Kidney capillary endothelial cell (primary cell): ENCODE data around the gene E2F2.

Experiments used
- DNase-seq: peaks from one replicate; pipeline ENCODE4 v3.0.0-alpha.2; 2018; ENCODE audit warnings: low spot score

The E2F2 gene

DNA sequence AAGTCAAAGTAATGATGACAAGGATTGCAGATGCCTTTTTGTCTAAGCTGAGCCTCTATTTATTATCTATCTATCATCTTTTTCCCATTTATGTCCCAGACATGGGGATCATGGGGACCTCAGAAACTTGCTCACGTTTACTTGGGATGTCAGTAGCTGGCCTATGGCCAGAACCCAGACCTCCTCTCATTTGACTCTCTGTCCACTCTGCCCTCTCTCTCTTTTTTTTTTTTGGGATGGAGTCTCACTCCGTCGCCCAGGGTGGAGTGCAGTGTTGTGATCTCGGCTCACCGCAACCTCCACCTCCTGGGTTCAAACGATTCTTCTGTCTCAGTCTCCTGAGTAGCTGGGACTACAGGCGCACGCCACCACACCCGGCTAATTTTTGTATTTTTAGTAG, 32.0 kb upstream of the E2F2 start:
- DNase-seq = no peak

DNA sequence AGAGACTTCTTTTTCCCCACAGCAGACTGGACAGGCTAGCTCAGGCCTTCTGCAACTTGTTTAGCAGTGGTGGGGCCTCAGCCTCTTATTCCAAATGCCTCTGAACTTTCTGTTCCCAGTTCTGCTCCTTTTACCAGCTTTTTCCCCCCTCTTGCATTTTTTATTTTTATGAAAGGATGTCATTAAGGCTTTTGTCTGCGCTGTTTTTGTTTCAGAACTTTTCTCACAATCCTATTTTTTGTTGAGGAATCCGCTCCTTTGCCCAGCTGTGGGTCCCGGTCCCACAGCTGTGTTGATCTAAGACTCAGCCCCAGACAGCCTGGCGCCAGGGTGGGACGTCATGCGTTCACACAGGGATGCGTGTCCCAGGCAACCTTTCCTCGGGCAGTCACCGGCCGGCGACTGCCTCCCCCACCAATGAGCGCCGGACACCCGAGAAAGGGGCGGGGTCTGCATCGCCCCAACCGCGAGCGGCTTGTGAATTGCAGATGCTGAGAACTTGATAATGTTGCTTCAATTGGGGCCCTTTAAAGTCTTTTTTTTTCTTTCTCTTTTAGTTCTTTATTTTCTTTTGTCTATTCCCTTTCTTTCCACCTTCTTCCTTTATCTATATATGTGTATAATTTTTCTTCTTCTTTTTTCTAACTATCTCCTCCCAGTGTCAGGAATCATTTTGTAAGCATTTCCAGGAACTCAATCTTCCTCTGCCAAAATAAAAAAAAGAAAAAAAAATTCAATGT, 31.3 kb upstream of the E2F2 start:
- peak; percentile 98 for DNase-seq

DNA sequence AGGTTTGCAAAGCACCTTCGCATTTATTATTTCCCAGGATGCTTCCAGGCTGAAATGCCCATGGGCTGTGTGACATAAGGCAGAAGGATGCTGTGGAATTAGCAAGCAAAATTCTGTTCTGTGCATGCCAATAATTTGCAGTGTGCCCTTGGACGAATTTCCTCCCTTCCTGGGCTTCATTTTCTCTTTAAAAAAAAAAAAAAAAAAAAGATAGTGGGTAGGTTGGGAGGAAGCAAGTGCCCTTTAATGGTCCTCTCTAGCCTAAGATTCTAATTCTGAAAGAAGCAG, 30.7 kb upstream of the E2F2 start:
- DNase-seq = no peak

DNA sequence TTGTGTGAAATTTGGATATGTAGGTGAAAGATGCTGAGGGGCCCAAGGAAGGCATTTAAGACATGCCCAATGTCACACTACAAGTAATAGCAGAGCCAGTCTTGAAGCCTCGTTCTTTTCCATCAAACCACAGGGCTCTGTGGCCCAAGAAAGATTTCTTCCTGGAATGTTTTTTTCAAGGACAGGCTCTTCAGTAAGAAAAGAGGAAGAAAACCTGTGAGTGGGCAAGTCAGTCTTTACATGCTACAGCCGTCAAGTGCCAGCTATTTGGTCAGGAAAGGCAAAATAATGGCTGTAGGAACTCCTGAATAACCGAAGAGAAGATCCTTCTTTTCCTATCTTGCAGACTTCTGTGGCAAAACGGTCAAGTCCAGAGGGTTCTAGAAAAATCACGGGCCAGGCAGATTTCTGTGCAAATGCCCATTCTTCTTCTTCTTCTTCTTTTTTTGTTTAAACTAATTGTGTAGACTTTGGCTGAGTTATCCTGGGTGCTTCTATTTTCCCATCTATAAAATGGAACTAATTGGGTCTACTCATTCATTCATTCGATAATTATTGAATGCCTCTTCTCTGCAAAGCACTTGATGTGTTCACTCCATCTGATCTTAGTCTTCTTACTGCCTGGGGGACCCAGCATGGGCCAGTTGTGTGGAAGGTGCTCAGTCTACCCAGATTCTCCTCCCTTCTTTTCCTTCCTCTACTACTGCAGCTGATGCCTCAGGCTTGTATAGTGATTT, 30.2 kb upstream of the E2F2 start:
- no peak for DNase-seq

DNA sequence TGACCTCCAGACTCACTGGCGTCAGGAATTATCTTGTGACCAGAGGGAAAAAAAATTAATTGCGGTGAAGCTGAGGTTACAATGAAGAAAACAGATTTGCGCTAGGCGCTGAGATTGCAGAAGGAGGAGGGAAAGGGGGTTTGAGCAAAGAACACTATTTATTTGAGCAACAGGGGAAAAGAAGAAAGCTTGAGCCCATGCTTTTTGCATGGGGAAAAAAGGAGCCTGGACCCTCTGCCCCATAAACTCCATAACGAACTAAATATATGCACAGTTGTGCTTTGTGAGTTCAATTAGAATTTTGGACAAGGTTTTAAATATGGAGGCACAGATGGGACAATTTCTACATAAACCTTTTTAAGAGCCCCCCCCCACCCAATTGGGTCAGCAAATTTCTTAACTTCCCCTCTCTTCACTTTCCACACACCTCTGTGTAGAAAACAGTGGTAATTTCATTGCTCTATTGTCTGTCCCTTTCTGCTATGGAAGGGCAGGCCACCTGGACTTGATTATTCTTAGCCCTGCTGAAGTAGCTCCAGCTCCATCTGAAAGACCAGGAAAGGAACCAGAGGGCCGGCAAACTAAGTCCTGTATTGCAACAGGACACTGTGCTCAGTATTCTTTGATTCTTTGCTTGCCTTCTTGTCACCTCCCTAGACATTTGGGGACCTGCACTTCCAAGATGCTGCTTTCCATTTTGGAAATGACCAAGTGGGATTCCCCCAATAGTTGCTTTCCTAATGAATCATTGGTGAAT, 29.1 kb upstream of the E2F2 start:
- no peak for DNase-seq

DNA sequence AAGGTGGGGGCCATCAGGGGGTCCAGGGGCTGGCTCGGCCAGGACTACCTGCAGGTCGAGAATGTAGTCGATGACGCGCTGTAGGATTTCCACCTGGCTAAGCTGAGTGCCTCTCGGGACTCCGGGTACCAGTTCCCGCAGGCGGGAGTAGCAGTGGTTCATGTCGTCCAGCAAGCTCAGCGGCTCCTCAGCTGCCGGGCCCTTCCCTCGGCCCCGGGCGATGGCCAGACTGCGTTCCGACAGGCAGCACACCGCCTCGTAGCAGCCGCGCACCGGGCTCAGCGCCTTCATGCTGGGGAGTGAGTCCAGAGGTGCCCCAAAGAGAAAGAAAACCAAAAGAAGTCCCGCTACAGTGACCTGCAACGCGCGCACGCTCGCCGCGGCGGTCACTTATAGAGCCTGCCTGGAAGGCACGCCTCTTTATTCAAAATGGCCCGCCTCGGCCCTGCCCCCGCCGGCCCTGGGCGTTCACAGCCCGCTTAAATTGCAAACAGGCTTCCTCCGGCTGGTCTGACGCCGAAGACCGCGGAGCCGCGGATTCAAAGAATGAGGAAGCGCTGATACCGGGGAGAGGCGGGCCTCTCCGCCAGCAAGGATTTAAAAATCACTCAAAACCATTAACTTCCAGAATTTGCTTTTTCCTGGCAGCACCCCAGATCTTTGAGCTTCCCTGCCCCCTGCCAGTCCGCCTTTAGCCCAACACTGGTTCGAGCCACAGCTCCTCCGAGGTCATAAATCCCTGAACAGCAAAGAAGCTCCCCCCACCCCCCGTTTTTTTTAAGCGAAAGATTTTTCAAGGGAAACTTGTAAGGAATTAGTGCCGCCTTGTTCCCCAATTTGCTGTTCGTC, 28.3 kb upstream of the E2F2 start, which contains the start of gene ID3:
ID3 (minus strand) TSS at position 366 of the 849 bp plus-strand sequence; CDS start at position 291, 75 bp downstream.
- DNase-seq = peak; percentile 92

DNA sequence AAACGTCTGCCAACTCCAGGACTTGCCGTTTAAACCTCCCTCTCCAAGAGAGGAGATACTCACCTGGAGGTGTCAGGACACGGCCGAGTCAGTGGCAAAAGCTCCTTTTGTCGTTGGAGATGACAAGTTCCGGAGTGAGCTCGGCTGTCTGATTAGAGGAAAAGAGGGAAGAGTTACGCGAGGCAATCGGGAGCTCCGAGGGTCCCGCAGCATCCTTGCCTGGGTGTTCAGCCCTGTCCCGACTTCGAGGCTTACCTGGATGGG, 27.8 kb upstream of the E2F2 start:
- DNase-seq = no peak

DNA sequence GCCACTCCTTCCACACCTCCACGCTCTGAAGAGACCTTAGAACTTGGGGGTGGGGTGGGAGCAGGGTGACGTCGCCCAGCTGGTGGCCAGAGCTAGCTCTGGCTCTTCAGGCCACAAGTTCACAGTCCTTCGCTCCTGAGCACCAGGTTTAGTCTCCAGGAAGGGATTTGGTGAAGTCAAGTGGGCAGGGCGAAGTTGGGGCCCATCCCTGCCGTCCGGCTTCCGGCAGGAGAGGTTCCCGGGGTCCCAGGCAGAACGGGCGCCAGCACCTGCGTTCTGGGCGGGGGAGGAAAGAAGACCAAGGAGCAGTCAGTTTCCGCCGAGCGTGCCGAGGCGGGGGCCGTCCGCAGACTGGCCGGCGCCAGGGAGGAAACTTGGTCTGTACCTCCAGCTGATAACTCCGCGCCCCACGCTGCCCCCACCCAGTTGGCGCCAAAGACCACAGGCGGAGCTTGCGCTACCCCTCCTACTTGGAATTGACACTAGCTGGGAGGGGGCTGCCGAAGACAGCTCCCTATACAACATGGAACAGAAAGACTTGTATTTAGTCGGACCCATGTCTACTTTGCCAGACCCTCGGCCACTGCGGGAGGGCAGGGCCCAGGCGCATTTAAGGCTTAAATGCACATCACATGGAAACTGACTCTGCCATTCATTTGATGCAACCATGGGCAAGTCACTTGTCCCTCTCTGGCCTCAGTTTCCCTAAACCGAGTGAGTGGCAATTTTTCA, 27.3 kb upstream of the E2F2 start:
- peak; percentile 79 for DNase-seq

DNA sequence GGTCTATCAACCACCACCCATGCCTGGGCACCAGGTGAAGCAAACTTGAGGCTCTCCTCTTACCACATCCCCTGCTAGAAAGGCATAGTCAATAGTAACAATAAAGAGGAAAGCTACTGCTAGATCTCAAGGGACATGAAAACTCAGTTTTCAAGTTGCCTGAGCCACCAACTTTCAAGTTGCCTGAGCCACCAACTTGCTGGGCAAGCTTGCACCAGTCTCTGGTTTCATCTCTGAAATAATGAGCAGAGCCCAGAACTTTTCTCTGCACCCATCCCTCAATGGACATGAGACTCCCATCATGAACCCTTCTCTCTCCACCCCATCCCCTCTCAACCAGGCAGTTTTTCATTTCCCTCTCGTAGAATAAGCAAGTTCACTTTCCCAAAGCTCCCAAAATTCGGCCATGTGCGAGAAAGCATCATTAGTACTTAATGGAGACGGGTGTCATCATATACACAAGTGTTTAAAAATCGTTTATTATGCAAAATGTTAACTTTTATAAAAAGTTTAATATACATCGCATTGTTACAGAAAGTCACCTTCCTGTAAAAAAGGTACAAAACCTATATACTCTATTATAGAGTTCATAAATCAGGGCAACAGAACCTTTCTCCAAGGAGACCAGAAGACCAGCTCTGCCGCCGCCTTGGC, 26.6 kb upstream of the E2F2 start:
- no peak for DNase-seq

DNA sequence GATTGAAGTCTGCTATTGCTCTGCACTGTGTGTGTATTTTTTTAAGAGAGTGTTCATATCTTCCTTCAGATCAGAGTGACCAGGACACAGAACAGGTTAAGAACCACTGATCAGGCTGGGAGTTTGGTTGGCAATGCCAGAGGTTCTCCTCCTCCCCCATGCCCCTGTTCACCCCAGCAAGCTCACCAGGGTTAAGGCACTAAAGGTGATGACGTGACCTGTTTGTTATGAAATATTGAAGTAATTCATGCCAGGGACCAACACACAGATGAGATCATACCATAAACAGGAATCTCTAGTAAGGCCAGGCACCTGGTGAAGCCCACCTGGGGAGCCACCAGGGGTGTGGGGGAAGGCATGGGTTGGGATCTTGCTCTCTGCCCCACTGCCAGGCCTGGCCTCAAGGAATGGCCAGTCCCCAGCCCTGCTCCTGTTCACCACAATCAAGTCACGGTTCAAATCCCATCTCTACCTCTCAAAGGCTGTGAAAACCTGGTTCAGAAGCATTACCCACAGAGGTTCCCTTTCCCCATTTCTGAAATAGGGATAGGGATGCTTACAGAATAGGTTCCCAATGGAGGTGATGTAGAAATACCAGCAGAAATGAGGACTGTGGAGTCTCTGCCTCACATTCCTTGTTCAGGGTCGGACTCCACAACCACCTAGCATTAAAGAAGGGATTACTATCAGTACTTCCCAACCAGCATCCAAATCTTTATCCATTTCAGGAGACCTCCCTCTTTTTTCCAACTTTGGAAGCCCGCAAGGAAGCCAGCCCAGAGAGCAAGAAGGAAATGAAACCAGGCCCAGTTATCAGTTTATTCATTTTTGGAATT, 25.8 kb upstream of the E2F2 start:
- DNase-seq = peak; percentile 67

DNA sequence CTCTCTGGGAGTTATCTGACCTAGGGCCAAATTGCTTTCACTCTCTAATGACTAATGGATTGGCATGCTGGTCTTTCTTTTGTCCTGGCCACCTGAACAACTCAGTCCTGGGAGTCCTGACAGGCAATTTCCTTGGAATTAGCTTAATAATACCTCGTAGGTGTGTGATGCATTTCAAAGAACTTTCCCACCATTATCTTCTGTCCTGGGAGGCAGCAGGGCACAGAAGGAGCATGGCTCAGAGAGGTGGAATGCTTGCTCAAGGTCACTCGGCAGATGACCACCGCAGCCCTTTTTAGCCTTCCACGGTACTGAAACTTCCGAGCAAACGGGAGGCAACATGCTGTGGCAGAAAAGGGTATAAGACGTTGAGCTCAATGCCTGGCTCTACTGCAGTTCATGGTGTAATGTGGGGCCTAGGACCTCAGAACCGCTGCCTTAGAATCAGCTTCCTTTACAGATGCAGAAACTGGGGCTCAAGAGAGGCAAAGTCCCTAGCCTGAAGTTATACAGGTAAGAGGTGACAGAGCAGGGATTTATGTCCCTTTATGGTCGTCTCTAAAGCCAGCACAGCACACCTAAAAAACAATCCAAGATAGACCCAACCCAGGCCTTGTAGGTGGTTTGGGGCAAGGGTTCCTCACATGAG, 25.1 kb upstream of the E2F2 start:
- peak; percentile 89 for DNase-seq

DNA sequence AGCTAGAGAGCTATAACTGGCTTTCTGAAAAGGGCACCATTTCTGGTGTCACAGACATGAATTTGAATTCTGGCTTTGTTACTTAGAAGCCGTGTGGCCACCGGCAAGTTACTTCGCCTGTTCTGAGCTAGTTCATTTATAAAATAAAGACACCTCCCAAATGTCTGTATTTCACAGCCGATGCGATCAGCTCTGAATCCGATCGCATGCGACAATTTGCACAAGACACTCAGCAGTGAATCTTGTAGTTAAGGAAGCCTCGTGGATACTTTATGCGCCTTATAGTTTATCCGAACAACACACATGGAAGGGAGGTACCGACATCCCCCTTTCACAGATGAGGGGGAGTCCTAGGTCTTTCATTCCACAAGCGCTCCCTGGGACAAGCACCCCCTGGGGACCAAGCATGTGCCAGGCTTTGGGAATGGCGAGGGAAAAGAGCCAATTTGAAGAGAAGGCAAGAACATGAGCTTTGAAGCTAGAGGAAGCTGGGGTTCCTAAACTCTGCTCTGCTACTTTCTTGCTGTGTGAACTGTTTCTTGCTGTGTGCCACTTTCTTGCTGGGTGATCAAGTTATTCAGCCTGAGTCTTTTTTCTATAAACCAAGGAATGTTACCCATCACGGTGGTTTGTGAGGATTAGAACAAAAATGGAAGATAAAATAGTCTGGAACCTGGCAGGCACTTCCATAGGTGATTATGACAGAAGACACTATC, 24.4 kb upstream of the E2F2 start:
- DNase-seq = no peak

DNA sequence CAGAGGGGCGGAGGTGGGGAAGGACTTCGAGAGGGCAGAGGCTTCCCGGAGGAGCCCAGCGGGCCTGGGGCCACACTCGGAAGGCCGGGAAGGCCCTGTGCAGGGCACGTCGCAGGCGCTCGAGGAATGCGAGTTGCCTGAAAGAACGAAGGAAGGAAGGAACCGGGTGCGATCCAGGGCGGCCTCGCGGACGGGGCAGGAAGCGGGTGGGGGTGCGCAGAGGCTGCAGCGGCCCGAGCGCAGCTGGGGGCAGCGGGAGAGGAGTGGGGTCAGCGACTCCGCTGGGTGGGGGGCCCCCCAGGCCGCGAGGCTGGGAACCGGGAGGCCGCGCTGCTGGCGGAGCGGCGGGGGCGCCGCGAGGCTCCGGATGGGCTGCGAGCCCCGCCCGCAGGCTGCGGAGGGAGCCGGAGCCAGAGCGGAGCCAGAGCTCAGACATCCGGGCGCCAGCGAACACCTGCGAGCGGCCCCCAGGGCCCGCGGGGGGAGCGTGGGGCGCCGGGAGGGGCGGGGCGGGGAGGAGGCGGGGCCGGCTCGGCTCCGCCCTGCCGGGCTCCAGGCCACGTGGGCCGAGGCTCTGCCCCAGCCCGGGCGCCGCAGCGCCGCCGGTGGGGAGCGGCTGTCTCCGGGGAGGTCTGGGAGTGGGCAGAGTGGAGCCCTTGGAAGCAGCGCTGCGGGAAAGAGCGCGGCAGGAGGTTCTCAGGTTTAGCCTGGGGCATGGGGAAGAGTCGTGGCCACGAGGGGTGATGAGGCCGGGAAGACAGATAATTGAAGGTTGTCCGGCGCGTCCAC, 23.6 kb upstream of the E2F2 start:
- DNase-seq = peak; percentile 90

DNA sequence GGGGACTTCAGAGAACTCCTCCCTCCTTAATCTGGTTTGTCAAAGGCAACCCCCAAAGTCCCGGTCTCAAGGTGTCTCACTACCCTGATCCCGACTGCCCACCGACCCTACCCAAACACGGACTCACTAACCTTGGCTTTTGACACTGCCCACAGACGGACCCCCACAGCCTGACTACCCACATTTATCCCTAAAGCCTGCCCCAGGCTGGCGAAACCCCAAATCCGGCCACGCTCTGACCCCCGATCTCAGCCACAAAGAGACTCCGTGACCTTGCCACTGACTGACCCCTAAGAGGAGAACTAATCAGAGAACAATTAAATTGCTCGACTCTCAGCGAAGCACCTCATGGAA, 23.1 kb upstream of the E2F2 start:
- DNase-seq = no peak

DNA sequence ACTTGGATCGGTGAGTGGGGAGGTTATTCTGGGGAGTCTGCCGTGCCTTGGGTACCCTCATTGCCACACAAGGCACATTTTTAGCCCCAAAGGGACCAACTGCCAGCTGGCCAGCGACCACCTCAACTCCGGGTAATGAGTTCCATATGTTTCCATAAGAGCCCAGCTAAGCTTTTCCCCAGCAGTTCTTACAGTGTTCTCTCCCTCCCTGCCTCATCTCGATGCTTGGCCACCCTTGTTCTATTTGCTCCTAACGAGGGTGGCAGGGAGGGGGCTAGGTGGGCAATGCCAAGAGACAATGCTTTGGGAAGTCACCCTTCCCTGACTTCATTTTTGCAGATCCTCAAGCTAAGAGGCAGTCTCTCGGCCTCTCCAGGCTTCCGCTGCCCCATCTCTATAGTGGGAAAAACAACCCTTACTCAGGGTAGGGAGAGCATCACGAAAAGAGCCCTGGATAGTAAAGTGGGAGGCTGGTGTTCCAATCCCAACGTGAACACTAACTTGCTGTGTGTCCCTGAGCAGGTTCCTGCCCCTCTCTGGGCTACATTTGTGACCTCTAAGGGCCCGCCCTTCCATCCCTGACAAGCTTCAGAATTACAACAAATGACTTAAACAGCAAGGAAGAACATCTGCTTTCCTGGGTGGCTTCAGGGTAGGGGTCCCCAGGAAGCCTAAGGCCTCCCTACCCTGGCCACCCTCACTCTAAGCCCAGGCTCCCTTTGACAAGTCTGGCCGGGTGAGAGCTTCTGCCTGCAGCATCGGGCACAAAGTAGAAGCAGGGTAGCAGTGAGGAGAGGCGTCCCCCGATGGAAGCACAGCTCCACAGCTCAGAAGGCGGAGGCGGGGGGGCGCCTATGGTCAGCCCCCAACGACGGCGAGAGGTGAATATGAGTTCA, 22.4 kb upstream of the E2F2 start:
- no peak for DNase-seq

DNA sequence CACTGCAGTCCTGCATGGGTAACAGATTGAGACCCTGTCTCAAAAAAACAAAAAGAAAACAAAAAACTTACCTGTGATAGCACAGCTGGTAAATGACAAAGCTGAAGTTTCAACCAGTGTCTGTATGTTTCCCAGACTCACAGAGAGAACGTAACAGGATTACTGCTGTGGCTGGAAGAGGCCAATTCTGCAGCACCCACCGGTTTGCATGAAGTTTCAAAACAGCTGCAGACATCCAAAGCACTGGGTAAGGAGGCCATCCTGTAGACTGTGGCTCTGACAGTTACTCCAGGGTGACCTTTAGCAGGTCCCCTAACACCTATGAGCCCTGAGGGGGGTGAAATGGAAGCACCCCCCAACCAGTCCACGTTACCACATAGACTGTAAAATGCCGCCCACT, 20.8 kb upstream of the E2F2 start:
- DNase-seq = no peak

DNA sequence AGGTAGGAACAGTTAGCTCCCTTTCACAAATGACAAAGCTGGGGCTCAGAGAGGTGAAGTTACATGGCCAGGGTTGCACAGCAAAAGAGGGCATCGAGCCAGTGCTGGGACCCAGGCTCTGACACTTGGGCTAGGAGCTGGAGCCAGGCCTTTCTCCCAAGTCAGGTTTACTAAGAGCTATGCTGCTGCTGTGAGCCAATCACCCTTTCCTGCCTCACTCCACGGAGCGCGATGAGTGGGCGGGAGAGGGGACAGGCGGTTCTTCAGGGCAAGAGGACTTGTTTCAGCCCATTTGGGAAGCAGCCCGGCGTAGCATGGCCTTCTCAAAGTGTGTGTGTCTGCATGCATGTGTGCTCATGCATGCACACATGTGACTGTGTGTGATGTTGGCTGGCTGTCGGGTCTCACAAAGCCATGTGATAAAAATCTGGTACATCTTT, 17.7 kb upstream of the E2F2 start:
- DNase-seq = no peak
